GM19397 (cell line): ENCODE data around the gene NFATC2.

Source experiments
- ATAC-seq: cut with Tn5 transposase; IDR thresholded peaks from one replicate; pipeline ENCODE4 v1.9.1; 2021; ENCODE audit warnings: mild to moderate bottlenecking, moderate library complexity; ENCODE audit not compliant: unreplicated experiment

Gene NFATC2

DNA sequence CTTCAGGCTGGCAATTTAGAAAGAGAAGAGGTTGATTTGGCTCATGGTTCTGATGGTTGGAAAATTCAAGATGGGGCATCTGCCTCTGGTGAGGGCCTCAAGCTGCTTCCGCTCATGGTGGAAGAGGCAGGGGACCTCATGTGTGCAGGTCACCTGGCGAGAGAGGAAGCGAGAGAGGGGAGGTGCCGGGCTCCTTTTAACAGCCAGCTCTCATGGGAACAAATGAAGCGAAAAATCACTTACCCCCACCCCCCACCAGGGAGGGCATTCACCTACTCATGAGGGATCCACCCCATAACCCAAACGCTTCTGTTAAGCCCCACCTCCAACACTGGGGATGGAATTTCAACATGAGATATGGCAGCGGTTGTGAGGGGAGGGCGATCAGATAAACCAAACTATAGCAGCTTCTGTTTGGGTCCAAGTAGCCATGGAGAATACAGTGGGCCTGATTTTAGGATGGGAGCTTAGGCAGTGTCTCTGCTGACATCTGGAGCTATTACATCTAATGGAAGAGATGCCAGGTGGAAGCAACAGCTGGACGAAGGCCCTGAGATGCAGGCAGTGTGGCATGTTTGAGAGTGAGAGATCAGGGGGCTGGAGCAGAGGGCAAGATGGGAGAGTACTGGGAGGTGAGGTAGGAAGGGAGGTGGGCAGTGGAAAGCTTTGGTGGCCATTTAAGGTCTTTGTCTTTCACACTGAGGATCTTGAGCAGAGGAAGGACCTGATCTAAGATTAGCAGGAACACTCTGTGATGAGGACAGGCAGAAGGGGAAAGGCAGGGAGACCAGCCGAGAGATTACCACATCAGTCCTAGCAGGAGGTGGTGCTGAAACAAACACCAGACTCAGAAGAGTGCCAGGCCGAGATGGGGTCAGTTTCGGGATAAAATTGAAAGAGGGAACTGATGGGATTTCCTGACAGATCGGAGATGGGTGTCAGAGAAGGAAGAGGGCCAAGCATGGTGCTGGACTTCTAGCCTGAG is 161.8 kb downstream of the NFATC2 start:
- no peak for ATAC-seq

DNA sequence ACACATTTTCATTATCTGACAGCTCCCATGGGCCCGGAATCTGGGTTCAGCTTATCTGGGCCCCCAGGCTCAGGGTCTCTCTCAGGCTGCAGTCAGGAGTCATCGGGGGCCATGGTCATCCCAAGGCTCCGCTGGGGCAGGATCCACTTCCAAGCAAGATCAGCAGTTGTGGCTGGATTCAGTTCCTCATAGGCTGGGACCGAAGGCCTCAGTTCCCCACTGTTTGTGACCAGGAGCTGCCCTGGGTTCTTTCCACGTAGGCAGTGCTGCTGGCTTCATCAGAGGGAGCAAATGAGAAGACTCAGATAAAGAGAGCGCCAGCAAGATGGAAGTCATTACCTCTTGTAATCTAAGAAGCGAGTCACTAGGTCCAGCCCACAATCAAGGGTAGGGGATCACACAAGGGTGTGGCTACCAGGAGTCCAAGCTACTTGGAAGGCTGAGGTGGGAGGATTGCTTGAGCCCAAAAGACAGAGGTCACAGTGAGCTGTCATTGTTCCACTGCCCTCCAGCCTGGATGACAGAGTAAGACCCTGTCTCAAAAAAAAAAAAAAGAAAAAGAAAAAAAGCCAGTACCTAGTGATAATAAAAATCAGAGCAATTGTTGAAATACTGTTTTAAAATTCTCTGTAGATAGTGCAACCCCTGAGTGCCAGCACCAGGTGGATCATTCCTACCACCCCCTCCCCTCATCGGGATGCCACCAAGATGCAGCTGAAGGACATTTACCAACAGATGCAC is 162.7 kb downstream of the NFATC2 start:
- no peak for ATAC-seq

- ATAC-seq = no peak
Observed at GRCh38 chr20:51378171-51378928, 164.2 kb downstream of the NFATC2 start.

DNA sequence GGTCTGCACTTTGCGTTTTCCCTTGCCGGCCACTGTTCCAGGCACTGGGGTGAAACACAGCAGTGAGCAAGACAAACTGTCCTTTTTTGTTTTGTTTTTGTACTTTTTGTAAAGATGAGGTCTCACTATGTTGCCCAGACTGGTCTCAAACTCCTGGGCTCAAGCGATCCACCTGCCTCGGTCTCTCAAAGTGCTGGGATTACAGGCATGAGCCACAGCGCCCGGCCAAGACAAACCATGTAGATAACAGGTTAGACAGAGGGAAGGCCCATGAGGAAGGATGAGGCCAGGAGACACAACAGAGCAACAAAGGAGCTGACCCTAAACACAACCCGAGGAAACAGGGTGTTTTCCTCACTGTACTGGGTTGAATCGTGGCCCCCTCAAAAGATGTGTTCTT is 165.4 kb downstream of the NFATC2 start:
- no peak for ATAC-seq

- no peak for ATAC-seq
Observed at GRCh38 chr20:51376111-51376510, 166.4 kb downstream of the NFATC2 start.

DNA sequence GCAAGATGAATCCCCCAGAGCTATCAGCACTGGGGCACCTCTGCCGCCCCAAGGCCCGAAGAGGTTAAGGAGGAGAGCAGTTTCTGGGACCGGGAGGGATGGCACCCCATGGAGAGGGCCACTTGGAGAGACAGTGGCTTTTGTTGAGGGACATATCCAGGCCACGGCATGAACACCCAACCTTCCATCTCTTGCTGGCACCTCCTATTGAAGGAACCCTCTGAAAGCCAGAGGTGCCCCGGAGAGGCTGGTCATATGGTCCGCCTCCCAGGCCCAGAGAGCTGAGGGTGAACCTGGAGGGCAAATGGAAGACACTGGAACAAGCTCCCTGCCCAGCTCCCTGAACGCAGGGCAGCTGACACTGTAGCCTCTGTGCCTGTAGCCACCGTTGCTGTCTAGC is 167.0 kb downstream of the NFATC2 start:
- ATAC-seq = no peak

- no peak for ATAC-seq
Observed at GRCh38 chr20:51374961-51375360, 167.6 kb downstream of the NFATC2 start.

DNA sequence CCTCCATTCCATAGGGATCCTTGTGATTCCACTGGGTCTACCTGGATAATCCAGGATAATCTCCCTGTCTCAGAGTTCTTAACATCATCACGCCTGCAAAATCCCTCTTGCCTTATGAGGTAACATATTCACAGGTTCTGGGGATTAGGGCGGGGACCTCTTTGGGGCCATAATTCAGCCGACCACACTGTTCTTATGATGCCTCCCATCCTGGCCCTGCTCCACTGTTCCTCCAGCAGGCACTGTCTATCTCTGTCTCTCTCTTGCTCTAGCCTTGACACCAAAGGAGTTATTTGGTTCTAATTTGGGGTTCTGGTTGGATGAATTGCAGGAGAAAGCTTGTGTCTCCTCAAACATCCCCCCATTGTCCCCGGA is 168.1 kb downstream of the NFATC2 start:
- ATAC-seq = no peak

DNA sequence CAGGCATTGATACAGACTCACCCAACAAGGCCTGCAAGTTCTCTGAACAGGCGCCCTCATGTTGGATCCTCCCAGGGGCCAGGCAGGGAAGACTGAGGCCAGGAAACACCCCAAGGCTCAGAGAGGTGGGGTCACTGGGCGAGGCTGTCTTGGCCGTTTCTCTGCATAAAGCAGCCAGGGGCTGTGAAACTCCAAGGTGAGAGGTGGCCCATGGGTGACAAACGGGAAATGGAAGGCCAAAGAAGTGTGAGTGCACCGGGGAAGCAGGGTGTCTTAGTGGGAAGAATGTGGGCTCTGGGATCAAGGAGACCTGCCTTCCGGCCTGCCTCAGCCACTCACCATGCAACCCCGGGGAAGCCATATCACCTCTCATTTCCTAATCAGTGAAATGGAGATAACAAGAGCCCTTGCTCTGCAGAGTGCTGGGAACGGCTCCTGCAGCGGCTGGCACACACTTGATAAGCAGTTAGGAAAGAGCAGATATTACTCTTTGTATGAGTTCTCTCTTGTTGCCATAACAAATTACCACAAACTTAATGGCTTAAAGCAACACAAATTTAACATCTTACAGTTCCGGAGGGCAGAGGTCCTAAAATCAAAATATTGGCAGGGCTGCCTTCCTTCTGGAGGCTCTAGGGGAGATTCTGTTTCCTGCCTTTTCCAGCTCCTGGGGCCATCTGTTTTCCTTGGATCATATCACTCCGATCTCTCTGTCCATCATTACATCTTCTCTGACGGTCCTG is 168.6 kb downstream of the NFATC2 start:
- ATAC-seq = no peak

DNA sequence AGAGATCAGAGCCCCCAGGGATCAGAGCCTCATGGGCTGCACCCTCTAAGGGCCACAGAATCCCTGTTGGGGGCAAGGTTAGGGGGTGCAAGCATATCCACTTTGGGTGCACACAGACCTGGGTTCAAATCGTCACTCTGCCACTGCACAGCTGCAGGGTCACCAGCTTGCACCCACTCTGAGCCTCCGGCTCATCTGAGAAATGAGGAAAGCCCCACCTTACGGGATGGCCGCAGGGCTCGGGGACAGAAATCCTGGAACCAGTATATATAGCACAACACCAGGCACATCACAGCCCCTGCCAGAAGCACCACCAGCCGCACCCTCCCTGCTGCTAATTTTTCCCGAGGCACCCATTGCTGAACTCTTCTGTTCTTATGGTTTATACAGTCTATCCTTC is 169.6 kb downstream of the NFATC2 start:
- no peak for ATAC-seq

GRCh38 chr20:51372176-51372803 is 170.2 kb downstream of the NFATC2 start:
- ATAC-seq = no peak

DNA sequence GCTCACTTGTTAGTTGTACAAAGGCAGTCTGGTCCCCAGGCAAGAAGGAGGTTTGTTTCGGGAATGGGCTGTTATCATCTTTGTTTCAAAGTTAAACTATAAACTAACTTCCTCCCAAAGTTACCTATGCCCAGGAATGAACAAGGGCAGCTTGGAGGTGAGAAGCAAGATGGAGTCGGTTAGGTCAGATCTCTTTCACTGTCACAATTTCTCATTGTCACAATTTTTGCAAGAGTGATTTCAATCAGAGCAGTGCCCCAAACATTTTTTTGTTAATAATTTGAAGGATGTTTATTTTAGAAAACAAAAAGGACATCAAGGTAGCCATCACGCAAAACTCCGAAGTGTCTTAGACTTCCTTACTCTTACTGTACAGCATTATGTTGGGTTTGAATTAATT is 170.8 kb downstream of the NFATC2 start:
- no peak for ATAC-seq

GRCh38 chr20:51369503-51369902 is 173.0 kb downstream of the NFATC2 start:
- ATAC-seq = no peak

- ATAC-seq = no peak
Observed at GRCh38 chr20:51368461-51369211, 173.9 kb downstream of the NFATC2 start.

DNA sequence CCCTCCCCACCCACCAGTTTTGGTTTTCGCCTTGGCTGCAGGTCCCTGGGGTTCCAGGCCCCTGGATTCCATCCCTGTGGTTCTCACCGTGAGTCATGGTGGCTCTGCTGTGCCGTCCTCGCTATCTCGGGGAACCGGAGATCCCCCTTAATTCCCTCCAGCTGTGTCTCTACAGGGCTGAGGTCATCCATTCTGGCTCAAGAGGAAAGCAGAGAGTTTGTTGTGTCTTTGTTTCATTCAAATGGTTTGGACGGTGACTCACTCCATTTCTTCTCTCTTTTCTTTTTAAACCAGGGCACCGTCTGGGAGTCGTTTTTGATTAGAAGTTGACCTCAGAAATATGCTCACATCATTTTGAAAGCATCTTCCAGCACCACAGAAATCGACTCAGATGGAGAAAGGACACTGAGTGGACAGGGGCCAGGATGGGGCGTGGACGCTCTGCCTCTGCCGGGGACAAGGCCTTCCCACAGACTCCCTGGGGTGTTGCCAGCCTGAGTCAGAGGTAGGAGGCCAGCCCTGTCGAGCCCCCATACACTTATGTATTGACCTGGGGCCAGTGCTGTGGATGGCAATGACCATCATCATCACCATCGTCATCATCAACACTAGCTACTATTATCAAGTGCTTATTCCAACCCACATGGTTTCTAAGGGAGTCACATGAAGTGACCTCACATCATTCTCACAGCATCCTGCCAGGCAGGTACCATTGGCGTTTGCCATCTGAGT is 176.2 kb downstream of the NFATC2 start:
- no peak for ATAC-seq

DNA sequence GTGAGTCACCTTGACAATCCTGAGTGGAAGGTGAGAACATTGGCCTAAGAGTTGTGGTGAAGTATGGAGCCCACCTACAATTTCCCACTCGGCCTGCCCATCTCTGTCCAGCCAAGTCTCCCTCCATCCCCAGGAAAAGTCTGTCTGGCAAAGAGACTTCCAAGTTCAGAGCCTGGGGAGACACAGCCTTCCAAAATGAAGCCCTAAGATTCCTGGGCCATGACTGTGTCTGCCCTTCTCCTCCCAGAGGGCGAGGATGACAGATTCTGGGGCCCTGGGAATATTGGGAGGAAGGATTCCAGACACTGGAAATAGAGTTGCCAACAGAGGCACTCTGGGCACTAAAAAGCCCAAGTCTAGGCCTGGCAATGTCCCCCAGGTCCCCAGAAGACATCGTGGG is 176.8 kb downstream of the NFATC2 start:
- no peak for ATAC-seq

- ATAC-seq = no peak
Observed at GRCh38 chr20:51363813-51364212, 178.7 kb downstream of the NFATC2 start.

- ATAC-seq = no peak
Observed at GRCh38 chr20:51363378-51363777, 179.1 kb downstream of the NFATC2 start.

- ATAC-seq = no peak
Observed at GRCh38 chr20:51362254-51362653, 180.3 kb downstream of the NFATC2 start.
